HG03575 (cell line): ENCODE data around the gene SLC38A3.
"Not testable (repeated sequence)": the region's sequence is repeated elsewhere in the genome, so short reads cannot be mapped to it uniquely, and the experiment has no call there.

Experiments
- ATAC-seq: cut with Tn5 transposase; IDR thresholded peaks from one replicate; pipeline ENCODE4 v1.9.1; 2021; ENCODE audit not compliant: unreplicated experiment, insufficient number of reproducible peaks, low FRiP score; ENCODE audit errors: extremely low read depth

The SLC38A3 gene

DNA sequence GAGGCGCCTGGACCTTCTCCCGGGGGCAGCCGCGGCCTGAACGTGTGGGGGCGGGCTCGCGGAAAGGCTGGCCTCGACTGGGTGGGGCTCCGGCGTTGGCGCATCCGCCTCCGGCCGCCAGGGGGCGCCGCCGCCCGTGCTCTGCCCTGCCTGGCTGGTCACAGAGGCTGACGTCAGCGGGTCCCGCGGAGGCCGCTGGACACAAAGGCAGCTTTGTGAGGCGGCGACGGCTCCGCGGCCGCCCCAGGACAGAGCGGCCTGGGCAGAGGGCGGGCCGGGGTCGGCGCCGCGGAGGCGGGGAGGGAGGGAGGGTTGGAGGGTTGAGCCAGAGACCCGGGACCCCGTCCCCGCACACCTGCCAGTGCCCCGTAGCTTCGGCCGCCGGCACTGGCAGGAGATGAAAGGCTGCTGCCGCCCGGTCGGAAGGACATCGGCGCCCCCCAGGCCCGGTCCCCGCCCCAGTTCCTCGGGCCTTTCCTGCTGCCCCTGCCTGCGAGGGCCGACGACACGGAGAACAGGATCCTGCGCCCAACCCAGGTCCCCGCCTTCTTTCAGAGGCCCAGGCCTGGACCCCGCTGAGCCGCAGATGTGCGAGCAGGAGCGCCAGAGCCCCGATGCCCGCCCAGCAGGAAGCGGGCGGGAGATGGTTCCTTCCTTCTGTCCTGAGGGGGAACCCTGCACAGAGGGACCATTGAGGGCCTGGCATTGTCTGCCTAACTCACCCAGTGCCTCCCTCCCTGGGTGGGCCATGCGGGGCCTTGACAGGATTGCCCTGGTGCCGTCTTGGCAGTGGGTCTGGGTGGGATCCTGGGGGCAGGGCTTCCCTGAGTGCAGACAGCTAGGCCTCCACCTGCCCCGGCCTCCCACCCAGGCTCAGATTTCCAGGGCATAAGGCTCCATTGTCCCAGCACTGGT is 55.2 kb downstream of the SLC38A3 start:
- ATAC-seq = no peak

DNA sequence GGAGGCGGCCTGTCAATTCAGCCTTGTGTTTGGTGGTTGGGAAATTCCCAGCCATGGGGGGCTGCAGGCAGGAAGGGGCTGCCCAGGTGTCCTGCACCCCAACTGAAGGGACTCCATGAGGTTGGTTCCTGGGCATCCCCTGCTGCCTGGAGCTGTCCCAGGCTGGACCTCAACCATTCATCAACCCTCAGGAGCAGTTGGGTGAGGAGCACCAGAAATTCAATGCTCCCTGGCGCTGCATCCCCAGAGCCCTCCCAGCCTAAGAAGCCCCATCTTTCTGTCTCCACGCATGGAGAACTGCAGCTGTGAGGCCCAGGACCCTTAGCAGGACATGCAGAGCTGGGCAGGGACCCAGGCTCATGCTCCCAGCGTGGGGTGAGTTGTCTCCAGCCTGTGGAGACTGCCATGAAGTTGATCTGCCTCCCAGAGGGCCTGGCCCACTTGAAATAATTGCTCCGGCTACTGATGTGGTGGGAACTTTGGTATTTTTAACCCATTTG is 55.9 kb downstream of the SLC38A3 start:
- ATAC-seq = no peak

DNA sequence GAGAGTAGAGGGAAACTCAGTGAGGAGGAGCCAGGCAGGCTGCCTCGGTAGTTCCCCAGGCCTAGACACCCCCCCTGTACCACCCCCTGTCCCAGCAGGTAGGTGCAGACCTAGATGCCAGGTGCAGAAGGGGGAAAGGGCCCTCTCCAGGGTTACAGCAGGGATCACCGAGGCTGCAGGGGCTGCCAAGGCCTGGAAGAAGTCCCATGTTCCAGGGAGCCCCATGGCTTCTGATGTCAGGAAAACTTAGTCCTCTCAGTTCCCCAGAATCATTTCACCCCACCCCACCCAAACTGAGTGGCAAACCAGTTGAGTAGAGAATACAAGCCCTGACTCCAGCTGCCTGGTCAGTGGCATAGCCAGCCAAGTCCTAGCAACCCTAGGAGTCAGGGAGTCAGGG is 56.4 kb downstream of the SLC38A3 start:
- no peak for ATAC-seq

DNA sequence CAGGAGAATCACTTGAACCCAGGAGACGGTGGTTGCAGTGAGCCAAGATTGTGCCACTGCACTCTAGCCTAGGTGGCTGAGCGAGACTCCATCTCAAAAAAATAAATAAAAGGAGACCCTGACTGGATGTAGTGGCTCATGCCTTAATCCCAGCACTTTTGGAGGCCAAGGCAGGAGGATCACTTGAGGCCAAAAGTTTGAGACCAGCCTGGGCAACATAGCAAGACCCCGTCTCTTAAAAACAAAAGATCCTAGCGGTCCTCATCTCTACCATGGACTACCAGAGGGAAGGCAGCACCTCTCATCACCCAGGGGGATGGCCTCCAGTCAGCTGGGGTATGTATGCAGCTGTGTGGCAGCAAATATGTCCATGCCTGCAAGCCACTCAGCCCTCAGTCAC is 57.1 kb downstream of the SLC38A3 start:
- not testable (repeated sequence) for ATAC-seq

DNA sequence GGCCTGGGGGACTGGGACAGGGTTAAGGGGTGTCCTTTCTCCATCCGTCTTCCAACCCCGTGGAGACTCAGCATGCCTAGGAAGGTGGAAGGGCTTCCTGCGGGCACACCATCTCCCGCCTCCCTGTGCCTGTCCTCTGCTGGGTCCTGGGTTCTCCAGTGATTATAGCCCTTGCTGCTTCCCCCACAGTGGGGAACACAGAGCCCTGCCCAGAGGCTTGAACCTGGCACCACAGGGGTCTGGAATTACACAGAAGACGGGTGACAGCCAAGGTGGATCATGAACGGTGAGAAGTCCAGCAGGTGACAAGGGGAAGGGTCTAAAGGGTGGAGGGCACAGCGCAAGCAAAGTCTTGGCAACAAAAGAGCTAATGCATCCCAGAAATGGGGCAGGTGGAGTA is 57.7 kb downstream of the SLC38A3 start:
- ATAC-seq = no peak

DNA sequence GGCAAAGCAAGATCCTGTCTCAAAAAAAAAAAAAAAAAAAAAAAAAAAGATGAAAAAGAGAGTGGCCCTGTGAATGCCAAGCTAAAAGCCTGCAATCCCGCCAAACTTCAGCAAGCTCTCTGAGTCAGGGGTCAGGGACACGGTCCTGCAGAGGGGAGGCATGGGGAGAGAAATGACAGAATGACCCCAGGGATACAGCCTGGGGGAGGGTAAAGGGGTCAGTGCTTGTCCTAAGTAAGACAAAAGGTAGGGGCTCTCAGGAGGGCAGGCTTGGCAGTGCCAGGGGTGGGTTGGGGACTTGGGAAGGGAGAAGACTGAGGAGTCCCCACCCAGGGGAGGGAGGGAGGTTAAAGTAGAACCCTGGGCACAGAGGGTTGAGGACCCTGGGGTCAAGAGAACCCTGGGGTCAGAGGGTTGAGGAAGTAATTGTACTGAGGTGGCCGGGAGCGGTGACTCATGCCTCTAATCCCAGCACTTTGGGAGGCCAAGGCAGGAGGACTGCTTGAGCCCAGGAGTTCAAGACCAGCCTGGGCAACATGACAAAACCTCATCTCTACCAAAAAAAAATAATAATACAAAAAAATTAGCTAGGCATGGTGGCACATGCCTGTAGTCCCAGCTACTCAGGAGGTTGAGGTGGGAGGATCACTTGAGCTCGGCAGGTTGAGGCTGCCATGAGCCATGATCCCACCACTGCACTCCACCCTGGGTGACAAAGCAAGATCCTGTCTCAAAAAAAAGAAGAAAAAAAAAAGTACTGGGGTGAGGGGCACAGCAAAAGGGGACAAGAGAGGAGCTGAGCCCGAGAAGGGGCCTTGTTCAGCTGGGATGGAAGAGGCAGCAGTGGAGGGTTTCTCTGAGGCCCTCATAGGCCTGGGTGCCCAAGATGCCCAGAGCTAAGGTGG is 58.7 kb downstream of the SLC38A3 start:
- no peak for ATAC-seq

DNA sequence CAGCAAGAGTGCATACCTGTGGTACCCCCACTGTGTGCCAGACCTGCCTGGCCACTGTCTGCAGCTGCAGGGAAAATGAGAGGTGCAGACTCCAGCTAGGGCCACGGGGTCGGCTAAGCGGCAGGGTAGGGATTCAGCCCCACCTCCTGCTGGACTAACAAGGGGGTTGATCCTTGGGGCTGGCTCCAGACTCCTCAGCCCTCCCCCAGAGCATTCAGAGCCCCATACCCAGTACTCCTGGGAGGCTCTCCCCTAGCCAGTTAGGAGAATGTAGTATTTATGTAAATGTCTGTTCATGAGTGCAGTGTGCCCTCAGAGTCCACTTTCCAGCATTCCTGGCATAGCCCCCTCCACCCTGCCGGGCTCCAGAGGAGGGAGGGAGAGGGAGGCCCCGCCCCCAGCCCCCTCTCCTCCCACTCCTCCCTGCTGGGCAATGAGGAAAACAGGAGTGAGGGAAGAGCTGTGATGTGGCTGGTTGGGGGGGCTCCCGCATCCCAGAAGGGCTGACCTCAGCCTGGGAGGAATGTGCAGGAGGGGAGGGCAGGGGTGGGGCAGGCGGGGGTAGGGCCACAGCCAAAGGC is 59.4 kb downstream of the SLC38A3 start:
- ATAC-seq = no peak

DNA sequence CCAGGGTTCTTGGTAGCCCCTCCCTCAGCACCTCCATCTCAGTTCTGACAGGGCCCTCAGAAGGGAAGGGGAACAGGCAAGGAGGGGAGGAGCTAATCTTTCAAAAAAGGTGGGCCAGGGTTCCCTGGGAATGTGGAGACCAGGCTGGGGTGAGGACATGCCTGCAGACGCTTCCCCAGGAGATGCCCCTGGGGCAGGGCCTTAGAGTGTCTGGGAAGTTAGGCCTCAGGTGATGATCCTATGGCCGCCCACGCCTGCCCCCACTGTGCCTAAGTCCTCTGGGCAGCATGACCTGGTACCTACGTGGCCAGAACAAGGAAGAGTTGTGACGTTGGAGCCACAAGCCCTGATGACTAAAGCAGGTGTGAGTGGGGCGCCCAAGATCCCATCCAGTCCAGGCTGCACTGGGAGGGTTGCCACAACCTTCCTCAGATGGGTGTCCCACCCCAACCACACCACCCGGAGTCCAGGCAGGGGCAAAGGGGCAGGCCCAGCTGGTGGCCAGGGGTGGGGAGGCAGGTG is 60.0 kb downstream of the SLC38A3 start:
- no peak for ATAC-seq

DNA sequence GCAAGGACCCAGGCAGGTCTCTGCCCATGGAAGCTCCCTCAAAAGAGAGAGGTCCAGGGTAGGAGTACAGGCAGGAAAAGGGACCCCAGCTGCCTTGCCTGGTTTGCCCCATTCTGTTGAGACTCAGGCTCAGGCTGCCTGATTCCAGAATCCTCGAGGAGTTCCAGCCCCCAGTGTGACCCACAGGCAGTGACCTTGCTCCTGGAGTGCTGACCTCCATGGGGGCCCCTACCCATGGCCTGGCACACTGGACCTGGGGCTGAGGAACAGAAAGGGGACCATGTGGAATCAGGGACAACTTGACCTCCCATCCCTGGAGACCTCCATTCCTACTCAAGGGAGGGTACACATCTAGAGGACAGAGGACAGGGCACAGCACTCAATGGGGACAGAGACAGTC is 60.5 kb downstream of the SLC38A3 start:
- ATAC-seq = no peak

DNA sequence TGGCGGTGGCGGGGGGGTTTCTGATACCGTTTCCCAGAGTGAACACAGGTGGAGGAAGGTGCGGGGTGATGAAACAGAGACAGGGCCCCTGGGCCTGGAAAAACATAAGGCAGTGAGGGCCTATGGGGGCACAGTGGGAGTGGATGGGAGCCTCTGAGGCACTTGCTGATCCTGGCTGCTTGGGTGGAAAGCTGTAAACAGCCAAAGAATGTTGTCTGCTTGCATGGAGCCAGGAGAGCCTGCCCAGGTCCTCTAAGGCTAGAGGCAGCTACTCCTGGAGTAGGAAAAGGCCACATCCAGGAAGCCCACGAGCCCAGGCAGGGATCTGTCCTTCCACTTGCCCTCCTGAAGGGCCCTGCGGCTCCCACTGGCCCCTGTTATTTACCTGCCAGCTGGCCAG is 60.9 kb downstream of the SLC38A3 start:
- ATAC-seq = no peak

DNA sequence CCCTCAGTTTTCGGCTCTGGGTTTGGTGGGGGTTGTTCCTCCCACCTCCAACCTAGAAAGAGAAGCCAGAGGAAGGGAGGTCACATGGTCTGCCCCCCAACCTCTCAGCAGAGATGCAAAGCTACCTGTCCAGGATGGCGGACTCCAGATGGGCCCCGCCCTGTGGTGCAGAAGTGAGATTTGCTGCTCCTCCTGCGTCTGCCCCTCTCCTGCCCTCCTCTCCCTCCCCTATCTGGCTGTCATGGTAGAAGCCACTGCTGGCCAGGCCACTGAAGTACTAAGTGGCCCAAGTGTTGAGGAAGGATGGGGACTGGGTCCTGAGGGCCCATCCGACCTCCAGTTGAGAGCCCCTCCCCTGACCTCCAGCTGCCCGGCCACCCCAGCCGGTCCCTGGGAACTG is 61.8 kb downstream of the SLC38A3 start:
- ATAC-seq = no peak

DNA sequence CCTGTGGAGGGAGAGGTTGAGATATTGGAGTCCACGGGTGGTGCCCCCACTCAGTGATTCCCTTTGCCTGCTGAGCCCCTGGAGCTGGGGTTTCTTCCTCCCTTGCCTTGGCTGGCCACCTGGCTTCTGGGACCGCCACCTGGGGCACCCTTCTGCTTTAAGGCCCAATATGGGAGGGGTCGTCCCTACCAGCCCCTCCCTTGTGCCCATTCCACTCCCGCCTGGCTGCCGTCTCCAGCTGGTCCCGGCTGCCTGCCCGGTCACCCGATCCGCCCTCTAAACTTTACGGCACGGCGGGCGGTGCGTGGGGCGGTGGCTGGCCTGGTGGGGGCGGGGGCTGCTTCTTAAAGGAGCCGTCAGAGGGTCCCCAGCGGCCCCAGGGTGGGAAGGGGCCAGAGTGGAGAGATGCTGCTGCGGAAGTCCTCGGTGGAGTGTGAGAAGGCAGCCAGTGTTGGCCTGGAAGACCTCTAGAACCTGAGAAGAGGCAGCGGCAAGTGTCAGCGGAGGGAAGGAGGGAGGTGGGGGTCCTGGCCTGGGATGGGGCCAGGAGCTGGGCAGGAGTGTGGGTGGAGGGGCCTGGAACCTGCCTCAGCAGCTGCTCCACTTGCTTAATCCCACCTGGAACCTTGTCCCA is 62.3 kb downstream of the SLC38A3 start:
- ATAC-seq = no peak

DNA sequence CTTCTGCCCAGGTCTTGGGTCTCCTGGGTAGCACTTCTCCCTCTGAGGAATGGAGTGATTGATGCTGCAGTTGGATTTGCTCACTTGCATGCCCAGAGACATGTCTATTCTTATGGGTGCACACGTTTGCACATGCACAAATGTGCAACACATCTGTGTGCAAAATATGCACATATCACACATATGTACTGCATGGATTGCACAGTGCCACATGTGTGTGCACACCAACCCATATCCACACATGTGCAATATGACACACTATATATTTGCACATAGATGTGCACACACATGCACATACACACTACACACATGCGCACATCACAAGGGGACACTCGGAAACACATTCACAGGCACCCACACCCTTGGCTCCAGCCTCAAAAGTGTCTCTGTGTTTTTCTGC is 63.2 kb downstream of the SLC38A3 start:
- no peak for ATAC-seq

DNA sequence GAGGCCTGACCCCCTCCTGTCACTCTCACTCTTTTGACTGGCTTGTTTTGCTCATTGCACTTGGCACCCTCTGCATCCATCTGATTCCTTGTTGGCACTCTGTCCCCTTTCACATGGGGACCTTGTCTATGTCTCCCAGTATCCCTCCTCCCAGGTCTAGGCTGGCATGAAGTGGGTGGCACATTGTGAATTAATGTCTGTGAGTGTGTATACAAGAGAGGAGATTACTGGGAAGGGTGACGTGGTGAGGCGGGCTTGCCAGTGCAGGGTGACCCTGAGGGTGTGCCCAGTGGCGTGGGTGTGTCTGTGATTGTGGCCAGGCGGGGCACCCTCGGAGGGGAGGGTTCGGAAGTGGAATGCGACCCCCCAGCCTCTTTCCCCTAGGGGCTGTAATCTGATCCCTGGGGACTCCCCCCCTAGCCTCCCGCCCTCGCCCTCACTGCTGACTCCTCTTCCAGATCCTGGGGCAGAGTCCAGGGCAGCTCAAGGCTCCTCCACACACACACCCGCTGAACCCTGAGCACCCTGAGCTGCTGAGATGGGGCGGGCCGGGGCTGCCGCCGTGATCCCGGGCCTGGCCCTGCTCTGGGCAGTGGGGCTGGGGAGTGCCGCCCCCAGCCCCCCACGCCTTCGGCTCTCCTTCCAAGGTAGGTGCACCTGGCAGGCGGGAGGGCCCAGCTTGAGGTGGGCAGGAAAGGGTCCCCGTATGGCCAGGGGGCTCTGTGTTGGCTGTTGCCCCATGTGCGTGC is 63.8 kb downstream of the SLC38A3 start, which contains the start of gene SEMA3B:
Gene SEMA3B (plus strand): TSS at position 445 of the 749 bp plus-strand sequence. CDS start 94 bp downstream, at position 539.
- ATAC-seq = no peak

DNA sequence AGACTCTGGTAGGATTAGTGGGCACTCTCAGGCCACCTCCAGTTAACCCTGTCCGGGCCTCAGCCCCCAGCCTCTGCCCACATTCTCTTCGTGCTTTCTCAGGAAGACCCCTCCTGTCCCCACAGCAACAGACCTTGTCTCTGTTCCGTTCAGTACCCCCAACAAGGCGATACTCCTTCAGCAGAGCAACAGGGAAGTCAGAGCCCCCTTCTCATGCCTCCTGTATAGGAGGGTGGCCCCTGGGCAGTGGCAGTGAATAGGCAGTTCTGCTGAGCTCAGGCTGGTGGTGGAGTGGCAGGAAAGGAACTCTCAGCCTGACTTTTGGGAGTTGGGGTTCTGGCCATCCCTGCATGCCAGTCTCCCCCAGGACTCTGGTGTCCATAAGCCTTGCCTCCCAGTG is 64.4 kb downstream of the SLC38A3 start:
- ATAC-seq = no peak

DNA sequence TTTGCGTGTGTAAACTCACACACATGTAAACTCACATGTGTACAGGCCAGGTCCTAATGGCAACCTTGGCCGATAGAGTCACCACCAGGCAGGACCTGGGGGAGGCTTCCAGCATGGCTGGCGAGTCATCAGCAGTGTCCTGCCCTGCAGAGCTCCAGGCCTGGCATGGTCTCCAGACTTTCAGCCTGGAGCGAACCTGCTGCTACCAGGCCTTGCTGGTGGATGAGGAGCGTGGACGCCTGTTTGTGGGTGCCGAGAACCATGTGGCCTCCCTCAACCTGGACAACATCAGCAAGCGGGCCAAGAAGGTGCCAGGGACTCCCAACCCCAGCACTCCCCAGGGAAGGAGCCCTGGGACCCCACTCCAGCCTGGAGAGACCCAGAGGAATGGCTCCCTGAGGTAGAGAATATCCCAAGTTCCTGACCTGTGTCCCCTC is 64.9 kb downstream of the SLC38A3 start:
- ATAC-seq = no peak

DNA sequence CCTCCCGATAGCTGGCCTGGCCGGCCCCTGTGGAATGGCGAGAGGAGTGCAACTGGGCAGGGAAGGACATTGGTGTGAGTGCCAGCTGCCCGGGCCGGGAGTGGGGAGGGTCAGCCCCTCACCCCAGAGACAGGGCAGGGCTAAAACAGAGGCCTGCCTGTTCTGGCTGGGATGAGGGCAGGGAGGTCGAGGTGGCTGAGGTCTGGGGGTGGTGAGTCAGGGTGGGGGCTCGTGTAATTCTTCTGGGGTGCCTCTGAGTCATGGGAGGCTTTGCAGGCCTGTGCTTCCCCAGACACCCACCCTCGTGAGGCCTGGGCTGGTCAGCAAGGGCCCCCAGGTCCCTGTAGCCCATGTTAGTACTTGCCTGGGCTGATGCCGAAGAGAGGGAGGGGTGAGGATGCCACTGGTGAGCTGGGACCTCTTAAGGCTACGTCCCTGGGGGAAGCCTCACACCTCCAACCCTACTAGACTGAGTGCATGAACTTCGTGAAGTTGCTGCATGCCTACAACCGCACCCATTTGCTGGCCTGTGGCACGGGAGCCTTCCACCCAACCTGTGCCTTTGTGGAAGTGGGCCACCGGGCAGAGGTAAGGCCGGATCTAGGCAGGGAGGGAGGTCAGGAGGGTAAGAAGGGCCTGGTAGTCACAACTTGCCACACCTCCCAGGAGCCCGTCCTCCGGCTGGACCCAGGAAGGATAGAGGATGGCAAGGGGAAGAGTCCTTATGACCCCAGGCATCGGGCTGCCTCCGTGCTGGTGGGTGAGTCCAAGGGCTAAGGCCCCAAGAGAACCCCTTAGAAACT is 65.6 kb downstream of the SLC38A3 start:
- ATAC-seq = no peak
